Activated CD4-positive, alpha-beta T cell treated with anti-CD3 and anti-CD28 coated beads, Interleukin-2, amount 10 ng/mL, durations not matched to agents 7 days and 5 days (primary cell): Measurements from ENCODE around the gene CBX2. TPM values are rescaled to one million over a fixed set of nuclear protein-coding genes. Genes with fewer than 3 reads are reported as not detected.
A peak's percentile ranks its signal among the peaks of the same experiment; 100 is the strongest.

Source experiments
- CTCF ChIA-PET: fragments of 350-600 bp; sonication (Branson Sonifier 250); formaldehyde crosslinking; loops from one replicate; lab custom pipeline; 2021; ENCODE audit warnings: antibody characterized with exemption; lab: Charles Lee
- POLR2A ChIA-PET: fragments of 350-600 bp; sonication (Branson Sonifier 250); formaldehyde crosslinking; loops from one replicate; lab custom pipeline; 2021; ENCODE audit warnings: antibody characterized with exemption; lab: Charles Lee
- DNase-seq: peaks from one replicate; pipeline ENCODE4 v3.0.0-alpha.2; 2020
- H3K27ac Mint-ChIP-seq: one replicate; pipeline ENCODE4 v1.8.0; 2021; ENCODE audit warnings: mild to moderate bottlenecking, moderate library complexity, mixed read lengths
- H3K27me3 Mint-ChIP-seq: one replicate; pipeline ENCODE4 v1.8.0; 2021; ENCODE audit warnings: mixed read lengths
- H3K36me3 Mint-ChIP-seq: one replicate; pipeline ENCODE4 v1.8.0; 2021; ENCODE audit warnings: low read depth, mixed read lengths
- H3K4me1 Mint-ChIP-seq: one replicate; pipeline ENCODE4 v1.8.0; 2021; ENCODE audit warnings: mixed read lengths
- H3K4me3 Mint-ChIP-seq: one replicate; pipeline ENCODE4 v1.8.0; 2021; ENCODE audit warnings: mild to moderate bottlenecking, moderate library complexity, mixed read lengths
- H3K9me3 Mint-ChIP-seq: one replicate; pipeline ENCODE4 v1.8.0; 2021; ENCODE audit warnings: mixed read lengths
- total RNA-seq, 2 experiments: library from RNA; stranded (reverse); gene quantifications; one replicate each; pipeline ENCODE4 v1.2.3, GENCODE V29; 2021

Gene CBX2
- total RNA-seq, 2 experiments from 2014 or later, result 4.6 to 5.5 TPM

- no peaks in the 10 kb centered on the region for H3K9me3 Mint-ChIP-seq
- ChIA-PET POLR2A (no interaction called here), CTCF (interaction anchor here (1.0 to 22.3 kb wide), 8 partner anchors 9 to 70 kb away, joined by 3 to 257 read pairs (median 5); partner anchors contain the start of genes CBX4 and CBX8)
- DNase-seq, result peak; percentile 31
- peaks cover 26% of the 10 kb centered on the region for H3K4me1 Mint-ChIP-seq
- H3K27ac Mint-ChIP-seq, result peak overlapping the region; percentile 64
- H3K36me3 Mint-ChIP-seq, result no peaks in the 10 kb centered on the region
- H3K4me3 Mint-ChIP-seq, result peak overlapping the region; percentile 41
- peaks cover 63% of the 10 kb centered on the region for H3K27me3 Mint-ChIP-seq
Measured at GRCh38 chr17:79811011-79811867, 33.3 kb downstream of the CBX2 start.

- Mint-ChIP-seq H3K4me1 (peaks cover 26% of the 10 kb centered on the region), H3K27me3 (peaks cover 63% of the 10 kb centered on the region), H3K9me3 (no peaks in the 10 kb centered on the region), H3K27ac (peak overlapping the region; percentile 64), H3K36me3 (no peaks in the 10 kb centered on the region), H3K4me3 (peak overlapping the region; percentile 41)
- DNase-seq, result no peak
- ChIA-PET CTCF (interaction anchor here (1.3 to 22.3 kb wide), 4 partner anchors 11 to 33 kb away, joined by 5 to 257 read pairs (median 15); partner anchors contain the start of genes CBX4 and CBX8), POLR2A (no interaction called here)
Measured at GRCh38 chr17:79811868-79812352, 34.0 kb downstream of the CBX2 start.

- POLR2A ChIA-PET, result no interaction called here
Measured at GRCh38 chr17:79812353-79813258, 34.7 kb downstream of the CBX2 start.

DNA sequence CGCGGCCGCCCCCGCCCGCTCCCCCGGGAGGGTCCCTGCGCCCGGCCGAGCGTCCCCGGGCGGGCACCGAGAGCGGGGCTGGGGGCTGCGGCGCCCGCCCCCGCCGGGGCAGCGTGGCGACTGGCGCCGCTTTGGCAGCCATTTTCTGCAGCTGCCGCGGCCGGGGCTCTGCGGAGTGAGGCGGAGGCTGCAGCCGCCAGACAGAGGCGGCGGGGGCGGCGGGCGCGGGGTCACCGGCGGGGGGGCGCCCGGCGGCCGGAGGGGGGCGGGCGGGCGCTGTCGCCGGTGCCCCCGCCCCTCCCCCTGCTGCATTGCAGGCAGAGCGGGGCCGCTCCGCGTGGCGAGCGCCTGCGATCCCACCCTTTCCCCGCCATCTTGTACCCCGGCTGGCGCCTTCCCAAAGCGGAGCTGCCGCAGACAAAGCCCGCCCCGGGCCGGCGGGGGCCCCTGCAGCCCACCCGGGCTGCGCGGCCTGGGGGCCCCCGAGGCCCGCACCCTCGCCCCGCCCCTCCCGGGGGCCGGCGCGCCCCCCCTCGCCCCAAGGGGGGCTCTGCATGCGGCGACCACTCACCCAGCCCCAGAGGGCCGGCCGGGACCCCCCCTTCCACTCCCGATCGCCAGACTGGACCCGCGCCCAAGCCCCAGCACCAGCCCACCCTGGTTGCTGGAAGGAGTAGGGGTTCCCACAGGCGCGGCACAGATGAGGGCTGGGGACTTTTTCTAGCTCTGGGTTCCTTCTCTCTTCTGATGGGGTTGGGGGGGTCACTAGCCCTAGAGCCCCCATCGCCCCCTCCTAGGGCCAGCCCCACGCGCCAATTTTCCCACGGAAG, 35.6 kb downstream of the CBX2 start:
- Mint-ChIP-seq H3K36me3 (no peaks in the 10 kb centered on the region), H3K9me3 (no peaks in the 10 kb centered on the region), H3K4me1 (peaks cover 26% of the 10 kb centered on the region), H3K27me3 (peaks cover 57% of the 10 kb centered on the region), H3K4me3 (no peak overlapping the region), H3K27ac (no peak overlapping the region)
- ChIA-PET POLR2A (no interaction called here), CTCF (interaction anchor here (1.1 to 22.3 kb wide), 2 partner anchors 19 to 32 kb away, joined by 3 to 257 read pairs; partner anchors contain the start of gene CBX4)
- no peak for DNase-seq

More at GRCh38 chr17:79812353-79813258, 34.7 kb downstream of the CBX2 start:
- H3K4me1 Mint-ChIP-seq, result peaks cover 26% of the 10 kb centered on the region
- CTCF ChIA-PET, result interaction anchor here (1.4 to 22.3 kb wide), 3 partner anchors 12 to 33 kb away, joined by 5 to 257 read pairs (median 25); partner anchors contain the start of gene CBX4
- no peaks in the 10 kb centered on the region for H3K9me3 Mint-ChIP-seq
- no peak for DNase-seq
- no peaks in the 10 kb centered on the region for H3K36me3 Mint-ChIP-seq
- H3K27ac Mint-ChIP-seq, result peak overlapping the region; percentile 64
- H3K4me3 Mint-ChIP-seq, result peak overlapping the region; percentile 41
- H3K27me3 Mint-ChIP-seq, result peaks cover 63% of the 10 kb centered on the region

DNA sequence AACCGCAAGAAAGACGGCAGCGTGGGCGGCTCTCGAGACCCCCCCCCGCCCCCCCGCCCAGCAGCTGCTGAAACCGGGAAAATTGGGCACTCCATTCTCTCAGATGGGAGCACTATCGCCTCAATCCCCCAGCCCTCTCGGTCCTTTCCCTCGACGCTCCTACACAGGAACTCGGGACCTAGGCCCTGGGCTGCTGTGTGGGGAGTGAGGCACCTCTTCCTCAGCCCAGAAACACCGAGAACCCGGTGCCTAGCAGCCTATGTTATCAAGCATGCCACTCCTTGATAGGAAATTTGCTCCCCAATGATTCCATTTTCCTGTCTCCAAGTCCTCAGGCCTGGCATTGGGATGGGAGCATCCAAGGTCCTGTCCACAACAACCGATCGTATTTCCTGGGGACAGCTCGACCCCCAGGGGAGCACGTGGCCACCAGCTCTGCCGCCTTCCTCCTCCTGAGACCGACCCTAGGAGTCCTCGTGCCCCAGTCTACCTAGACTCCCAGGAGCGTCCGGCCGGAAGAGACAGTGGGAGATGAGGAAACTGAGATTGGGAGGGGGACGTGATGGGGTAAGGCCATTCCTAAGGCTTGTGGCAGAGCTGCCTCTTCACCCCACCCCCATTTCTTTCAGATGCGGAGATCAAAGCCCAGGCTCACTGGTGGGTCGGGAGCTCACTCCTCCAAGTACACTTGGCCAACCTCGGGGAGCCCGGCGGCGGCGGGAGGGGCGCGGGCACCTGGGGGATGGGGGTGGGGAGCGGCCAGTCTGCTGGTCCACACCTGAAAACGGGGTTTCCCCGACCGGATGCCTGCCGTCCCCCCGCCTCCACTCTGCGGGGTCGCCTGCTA, 36.4 kb downstream of the CBX2 start:
- Mint-ChIP-seq H3K36me3 (no peaks in the 10 kb centered on the region), H3K4me3 (peak overlapping the region; percentile 53), H3K9me3 (no peaks in the 10 kb centered on the region), H3K27me3 (peaks cover 57% of the 10 kb centered on the region), H3K27ac (peak overlapping the region; percentile 9), H3K4me1 (peaks cover 23% of the 10 kb centered on the region)
- DNase-seq, result no peak
- CTCF ChIA-PET, result interaction anchor here (1.1 to 22.3 kb wide), 5 partner anchors 16 to 31 kb away, joined by 3 to 257 read pairs (median 3); partner anchors contain the start of gene CBX4
- POLR2A ChIA-PET, result no interaction called here

- ChIA-PET CTCF (interaction anchor here (1.2 to 22.3 kb wide), 4 partner anchors 16 to 30 kb away, joined by 3 to 257 read pairs (median 4); partner anchors contain the start of gene CBX4), POLR2A (no interaction called here)
- no peak overlapping the region for H3K27ac Mint-ChIP-seq
- peaks cover 60% of the 10 kb centered on the region for H3K27me3 Mint-ChIP-seq
- peaks cover 22% of the 10 kb centered on the region for H3K4me1 Mint-ChIP-seq
- no peak for DNase-seq
- H3K4me3 Mint-ChIP-seq, result no peak overlapping the region
- no peaks in the 10 kb centered on the region for H3K36me3 Mint-ChIP-seq
- no peaks in the 10 kb centered on the region for H3K9me3 Mint-ChIP-seq
Measured at GRCh38 chr17:79814974-79815835, 37.3 kb downstream of the CBX2 start.

DNA sequence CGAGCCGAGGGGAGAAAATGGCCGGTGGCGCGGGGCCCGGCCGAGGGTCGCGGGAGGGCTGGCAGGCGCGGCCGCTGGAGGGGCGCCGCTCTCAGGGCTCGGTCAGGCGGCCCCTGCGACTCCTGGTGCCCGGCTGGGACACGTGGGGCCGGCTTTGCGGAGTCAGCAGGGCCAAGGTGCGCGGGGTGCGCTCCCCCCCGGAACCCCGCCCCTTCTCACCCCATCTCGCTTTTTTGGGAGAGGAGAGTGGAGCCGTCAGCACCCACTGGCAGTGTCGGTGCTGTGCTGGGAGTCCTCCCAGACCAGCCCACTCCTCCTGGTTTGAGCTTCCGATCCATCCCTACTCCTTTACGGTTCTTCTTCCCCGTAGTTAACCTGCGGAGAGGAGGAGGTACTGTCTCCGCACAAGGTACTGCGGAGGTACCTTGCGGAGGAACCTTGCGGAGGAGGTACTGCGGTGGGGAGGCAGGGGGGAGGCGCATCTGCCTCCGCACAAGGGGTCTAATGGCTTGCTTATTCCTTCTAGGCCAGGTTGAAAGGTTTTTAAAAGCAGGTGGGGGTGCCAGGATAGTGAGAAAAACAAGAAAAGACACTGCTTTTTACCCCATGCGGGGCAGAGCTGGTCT, 38.0 kb downstream of the CBX2 start:
- Mint-ChIP-seq H3K27ac (peak overlapping the region; percentile 20), H3K4me3 (no peak overlapping the region), H3K36me3 (no peaks in the 10 kb centered on the region), H3K4me1 (peaks cover 16% of the 10 kb centered on the region), H3K9me3 (no peaks in the 10 kb centered on the region), H3K27me3 (peaks cover 60% of the 10 kb centered on the region)
- ChIA-PET POLR2A (no interaction called here), CTCF (interaction anchor here (0.6 to 4.4 kb wide), 4 partner anchors 14 to 38 kb away, joined by 3 to 27 read pairs (median 3); partner anchors contain the start of gene CBX4)
- no peak for DNase-seq

DNA sequence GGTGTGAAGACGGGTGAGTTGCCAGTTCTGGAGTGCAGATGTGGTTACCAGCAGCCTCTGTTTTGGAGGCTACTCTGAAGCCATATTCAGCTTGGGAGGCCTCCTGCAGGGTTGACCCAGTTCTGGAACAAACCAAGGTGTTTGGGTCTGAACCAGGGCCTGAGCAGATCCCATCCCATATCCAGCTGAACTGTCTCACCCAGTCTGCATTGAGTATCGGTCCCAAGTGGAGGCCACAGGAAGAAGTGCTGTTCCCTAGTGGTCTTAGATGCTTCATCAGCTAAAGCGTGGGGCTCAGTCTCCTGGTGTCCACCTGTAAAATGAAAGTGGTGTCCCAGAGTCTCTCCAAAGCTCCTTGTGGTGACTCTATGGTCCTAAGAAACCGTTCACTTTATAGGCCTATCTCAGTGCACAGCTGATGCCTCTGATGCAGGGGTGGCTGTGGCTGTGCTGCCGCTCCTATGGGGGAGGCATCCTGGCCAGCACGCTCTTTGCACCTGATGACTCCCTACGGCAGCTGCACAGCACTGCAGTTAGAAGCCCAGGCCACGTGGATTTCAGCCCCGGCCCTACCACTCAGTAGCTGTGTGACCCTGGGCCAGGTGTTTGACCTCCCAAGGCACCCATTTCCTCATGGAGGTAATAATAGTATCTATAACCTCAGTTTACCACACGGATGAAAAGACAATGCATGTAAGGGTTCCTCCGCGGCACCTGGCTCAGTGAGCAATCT, 40.2 kb downstream of the CBX2 start:
- H3K27me3 Mint-ChIP-seq, result peaks cover 59% of the 10 kb centered on the region
- H3K4me3 Mint-ChIP-seq, result no peak overlapping the region
- no peak overlapping the region for H3K27ac Mint-ChIP-seq
- H3K36me3 Mint-ChIP-seq, result no peaks in the 10 kb centered on the region
- H3K9me3 Mint-ChIP-seq, result no peaks in the 10 kb centered on the region
- ChIA-PET CTCF (interaction anchor here (0.9 to 4.4 kb wide), 11 partner anchors 10 to 72 kb away, joined by 3 to 27 read pairs (median 3); partner anchors contain the start of genes CBX4 and CBX8), POLR2A (no interaction called here)
- H3K4me1 Mint-ChIP-seq, result peaks cover 6% of the 10 kb centered on the region
- no peak for DNase-seq

GRCh38 chr17:79819085-79819484, 41.1 kb downstream of the CBX2 start:
- Mint-ChIP-seq H3K27ac (no peak overlapping the region), H3K4me3 (no peak overlapping the region), H3K4me1 (peaks cover 5% of the 10 kb centered on the region), H3K9me3 (no peaks in the 10 kb centered on the region), H3K27me3 (peaks cover 60% of the 10 kb centered on the region), H3K36me3 (no peaks in the 10 kb centered on the region)
- no peak for DNase-seq
- CTCF ChIA-PET, result interaction anchor here (0.8 to 4.4 kb wide), 8 partner anchors 9 to 29 kb away, joined by 3 to 27 read pairs (median 3); partner anchors contain the start of gene CBX4
- POLR2A ChIA-PET, result no interaction called here
